Measurements from ENCODE around the gene GNB1.

DNA sequence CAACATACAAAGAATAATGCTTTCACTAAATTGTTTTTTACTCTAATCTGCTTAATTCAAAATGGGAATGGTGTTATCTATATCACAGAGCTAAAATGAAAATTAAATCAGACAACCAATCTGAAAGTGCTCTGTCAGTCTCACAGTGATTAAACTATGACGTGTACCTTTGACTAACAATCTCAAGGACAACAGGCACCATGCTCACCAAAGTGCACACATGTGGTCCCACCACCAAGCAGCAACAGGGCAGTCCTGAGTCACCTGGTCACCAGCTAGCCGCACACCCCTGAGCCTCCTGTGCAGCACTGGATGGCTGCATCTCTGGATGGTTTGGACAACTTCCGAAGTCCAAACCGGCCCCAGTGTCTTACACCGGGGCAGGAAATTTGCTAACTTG is 58.1 kb downstream of the GNB1 start:
- TF ChIP-seq SMAD3 (CRISPR knock-in tag; conservative IDR thresholded peaks at IDR 0.05) (no peak), NUFIP1 (IDR thresholded peaks at IDR 0.05; ENCODE audit: partially characterized antibody) (no peak), ETV5 (CRISPR knock-in tag; IDR thresholded peaks at IDR 0.05; ENCODE audit: low read depth) (no peak), XRCC5 (IDR thresholded peaks at IDR 0.05; ENCODE audit: low read depth, low read length) (no peak), BCL6 (CRISPR knock-in tag; IDR thresholded peaks at IDR 0.05) (no peak)
- TF ChIP-seq, protein P1, sequence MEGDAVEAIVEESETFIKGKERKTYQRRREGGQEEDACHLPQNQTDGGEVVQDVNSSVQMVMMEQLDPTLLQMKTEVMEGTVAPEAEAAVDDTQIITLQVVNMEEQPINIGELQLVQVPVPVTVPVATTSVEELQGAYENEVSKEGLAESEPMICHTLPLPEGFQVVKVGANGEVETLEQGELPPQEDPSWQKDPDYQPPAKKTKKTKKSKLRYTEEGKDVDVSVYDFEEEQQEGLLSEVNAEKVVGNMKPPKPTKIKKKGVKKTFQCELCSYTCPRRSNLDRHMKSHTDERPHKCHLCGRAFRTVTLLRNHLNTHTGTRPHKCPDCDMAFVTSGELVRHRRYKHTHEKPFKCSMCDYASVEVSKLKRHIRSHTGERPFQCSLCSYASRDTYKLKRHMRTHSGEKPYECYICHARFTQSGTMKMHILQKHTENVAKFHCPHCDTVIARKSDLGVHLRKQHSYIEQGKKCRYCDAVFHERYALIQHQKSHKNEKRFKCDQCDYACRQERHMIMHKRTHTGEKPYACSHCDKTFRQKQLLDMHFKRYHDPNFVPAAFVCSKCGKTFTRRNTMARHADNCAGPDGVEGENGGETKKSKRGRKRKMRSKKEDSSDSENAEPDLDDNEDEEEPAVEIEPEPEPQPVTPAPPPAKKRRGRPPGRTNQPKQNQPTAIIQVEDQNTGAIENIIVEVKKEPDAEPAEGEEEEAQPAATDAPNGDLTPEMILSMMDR (IDR thresholded peaks at IDR 0.05 in 2 of 3, conservative IDR thresholded peaks at IDR 0.05 in 1 of 3; ENCODE audit: insufficient read depth in 2 of 3, low read depth in 1 of 3, low read length in 3 of 3): no peak
